CD4-positive, CD25-positive, alpha-beta regulatory T cell (primary cell): Measurements from ENCODE around the gene AHCY. TPM values are rescaled to one million over a fixed set of nuclear protein-coding genes. Genes with fewer than 3 reads are reported as not detected.

Experiments
- ATAC-seq, 2 donors: fragments of 150-1000 bp; cut with Tn5 transposase; one replicate each; pipeline ENCODE4 v1.10.0; 2021; ENCODE audit warnings: low read depth in 2 of 2, moderate number of reproducible peaks in 2 of 2, moderate library complexity in 1 of 2
- DNase-seq, 3 donors: peaks; one replicate each; pipeline versions ENCODE4 v3.0.0 to v3.0.0-alpha.2; 2012 to 2022; ENCODE audit warnings: mixed read lengths in 1 of 3
- H3K27ac ChIP-seq: one replicate; pipeline ENCODE4 v1.7.0; 2013; ENCODE audit warnings: mild to moderate bottlenecking, low read length; ENCODE audit not compliant: insufficient read depth, poor library complexity, severe bottlenecking
- H3K27me3 ChIP-seq: one replicate; pipeline ENCODE4 v1.7.0; 2013; ENCODE audit warnings: low read length; ENCODE audit not compliant: control insufficient read depth, insufficient read depth
- H3K36me3 ChIP-seq: one replicate; pipeline ENCODE4 v1.7.0; 2013; ENCODE audit warnings: mild to moderate bottlenecking, low read length, moderate library complexity; ENCODE audit not compliant: control insufficient read depth, insufficient read depth
- H3K4me1 ChIP-seq: 2 replicates; pipeline ENCODE4 v1.7.0; 2013; ENCODE audit warnings: mild to moderate bottlenecking, low read length; ENCODE audit not compliant: insufficient read depth, control insufficient read depth, poor library complexity, severe bottlenecking
- H3K4me3 ChIP-seq: one replicate; pipeline ENCODE4 v1.7.0; 2013; ENCODE audit warnings: low read depth, mild to moderate bottlenecking, low read length, moderate library complexity
- H3K9me3 ChIP-seq, 2 experiments: 1 replicate in 1 of 2; 2 replicates in 1 of 2; pipeline ENCODE4 v1.7.0; 2013; ENCODE audit warnings: low read length in 2 of 2, mild to moderate bottlenecking in 1 of 2, moderate library complexity in 1 of 2; ENCODE audit not compliant: control insufficient read depth in 2 of 2
- H3K27ac Mint-ChIP-seq, 3 donors: one replicate each; pipeline ENCODE4 v1.8.0; 2020 to 2022; ENCODE audit warnings: mild to moderate bottlenecking in 3 of 3, mixed read lengths in 3 of 3, moderate library complexity in 2 of 3
- H3K27me3 Mint-ChIP-seq: one replicate; pipeline ENCODE4 v1.8.0; 2022; ENCODE audit warnings: mild to moderate bottlenecking, mixed read lengths
- H3K36me3 Mint-ChIP-seq: one replicate; pipeline ENCODE4 v1.8.0; 2020; ENCODE audit warnings: mixed read lengths
- H3K4me1 Mint-ChIP-seq, 4 donors: one replicate each; pipeline ENCODE4 v1.8.0; 2020 to 2022; ENCODE audit warnings: mixed read lengths in 4 of 4, mild to moderate bottlenecking in 1 of 4
- H3K4me3 Mint-ChIP-seq, 4 donors: one replicate each; pipeline ENCODE4 v1.8.0; 2020 to 2022; ENCODE audit warnings: mild to moderate bottlenecking in 4 of 4, mixed read lengths in 4 of 4, moderate library complexity in 3 of 4
- H3K9me3 Mint-ChIP-seq, 7 donors: one replicate each; pipeline ENCODE4 v1.8.0; 2020 to 2022; ENCODE audit warnings: mixed read lengths in 7 of 7, mild to moderate bottlenecking in 3 of 7, moderate library complexity in 2 of 7
- polyA plus RNA-seq, 4 donors: library from polyadenylated mRNA; unstranded; fragments of 300-500 nt; fragmentation: Illumina TruSeq; gene quantifications; one replicate each; pipeline ENCODE4 v1.2.3, GENCODE V29; 2021
- total RNA-seq: library from RNA; stranded (reverse); gene quantifications from one replicate; pipeline ENCODE4 v1.2.3, GENCODE V29; 2022

Gene AHCY
- total and polyA plus RNA-seq, 5 donors from 2014 or later: 15.4 to 30.4 (median 25.8) TPM

GRCh38 chr20:34310481-34311117, 7.4 kb upstream of the AHCY start:
- Histone ChIP-seq H3K4me3 (no peak overlapping the region), H3K27ac (no peak overlapping the region), H3K4me1 (peaks cover 11% of the 10 kb centered on the region), H3K27me3 (peaks cover 3% of the 10 kb centered on the region), H3K9me3 (no peaks in the 10 kb centered on the region), H3K36me3 (no peaks in the 10 kb centered on the region)
- no peak overlapping the region for H3K4me3 Mint-ChIP-seq
- H3K36me3 Mint-ChIP-seq: no peaks in the 10 kb centered on the region
- ATAC-seq (no peak), DNase-seq (no peak)
- H3K27me3 Mint-ChIP-seq: peaks cover 41% of the 10 kb centered on the region
- no peaks in the 10 kb centered on the region for H3K9me3 Mint-ChIP-seq
- peaks cover 0 to 13% (median 4%) of the 10 kb centered on the region in 4 donors for H3K4me1 Mint-ChIP-seq
- H3K27ac Mint-ChIP-seq: no peak overlapping the region

- peaks cover 41% of the 10 kb centered on the region for H3K27me3 Mint-ChIP-seq
- peaks cover 0 to 13% (median 4%) of the 10 kb centered on the region in 4 donors for H3K4me1 Mint-ChIP-seq
- Histone ChIP-seq H3K9me3 (no peaks in the 10 kb centered on the region), H3K27ac (no peak overlapping the region), H3K36me3 (no peaks in the 10 kb centered on the region), H3K4me1 (peaks cover 11% of the 10 kb centered on the region), H3K27me3 (peaks cover 5% of the 10 kb centered on the region), H3K4me3 (no peak overlapping the region)
- no peak for ATAC-seq
- no peak overlapping the region for H3K4me3 Mint-ChIP-seq
- no peak for DNase-seq
- H3K36me3 Mint-ChIP-seq: no peaks in the 10 kb centered on the region
- no peak overlapping the region for H3K27ac Mint-ChIP-seq
- H3K9me3 Mint-ChIP-seq: no peaks in the 10 kb centered on the region
Observed at GRCh38 chr20:34309691-34310090, 6.5 kb upstream of the AHCY start.

- Mint-ChIP-seq H3K9me3 (no peaks in the 10 kb centered on the region), H3K27me3 (peaks cover 15% of the 10 kb centered on the region), H3K4me3 (peak overlapping the region in 1 of 4 donors; percentile 54), H3K36me3 (no peaks in the 10 kb centered on the region), H3K27ac (no peak overlapping the region), H3K4me1 (peaks cover 3 to 26% (median 10%) of the 10 kb centered on the region in 4 donors)
- H3K9me3 ChIP-seq: no peaks in the 10 kb centered on the region
- no peaks in the 10 kb centered on the region for H3K36me3 ChIP-seq
- peaks cover 5% of the 10 kb centered on the region for H3K27me3 ChIP-seq
- H3K4me3 ChIP-seq: no peak overlapping the region
- no peak for ATAC-seq
- DNase-seq: no peak
- H3K27ac ChIP-seq: no peak overlapping the region
- H3K4me1 ChIP-seq: peaks cover 19% of the 10 kb centered on the region
Observed at GRCh38 chr20:34305333-34306230, 2.4 kb upstream of the AHCY start.

GRCh38 chr20:34302312-34302722, 838 bp downstream of the AHCY start:
- DNase-seq (no peak), ATAC-seq (no peak)
- H3K36me3 Mint-ChIP-seq: no peaks in the 10 kb centered on the region
- H3K27me3 Mint-ChIP-seq: peaks cover 6% of the 10 kb centered on the region
- H3K4me1 Mint-ChIP-seq: peaks cover 3 to 26% (median 10%) of the 10 kb centered on the region in 4 donors
- peak overlapping the region; percentile 84 to 94 (median 89) for H3K4me3 Mint-ChIP-seq
- H3K9me3 Mint-ChIP-seq: no peaks in the 10 kb centered on the region
- peaks cover 2% of the 10 kb centered on the region for H3K27me3 ChIP-seq
- no peaks in the 10 kb centered on the region for H3K9me3 ChIP-seq
- no peaks in the 10 kb centered on the region for H3K36me3 ChIP-seq
- H3K4me1 ChIP-seq: peaks cover 19% of the 10 kb centered on the region
- H3K27ac Mint-ChIP-seq: peak overlapping the region; percentile 52 to 91 (median 86)
- peak overlapping the region; percentile 83 for H3K27ac ChIP-seq
- H3K4me3 ChIP-seq: peak overlapping the region; percentile 89

GRCh38 chr20:34301587-34302311, 1.4 kb downstream of the AHCY start:
- peak overlapping the region; percentile 84 to 94 (median 89) for H3K4me3 Mint-ChIP-seq
- H3K9me3 Mint-ChIP-seq: no peaks in the 10 kb centered on the region
- Histone ChIP-seq H3K4me3 (peak overlapping the region; percentile 89), H3K27ac (no peak overlapping the region), H3K27me3 (peaks cover 2% of the 10 kb centered on the region), H3K9me3 (no peaks in the 10 kb centered on the region), H3K4me1 (peaks cover 19% of the 10 kb centered on the region), H3K36me3 (no peaks in the 10 kb centered on the region)
- peaks cover 6% of the 10 kb centered on the region for H3K27me3 Mint-ChIP-seq
- peaks cover 4 to 26% (median 10%) of the 10 kb centered on the region in 4 donors for H3K4me1 Mint-ChIP-seq
- no peak for ATAC-seq
- DNase-seq: no peak
- no peaks in the 10 kb centered on the region for H3K36me3 Mint-ChIP-seq
- peak overlapping the region in 2 of 3 donors; percentile 86 to 91 for H3K27ac Mint-ChIP-seq

- H3K27ac Mint-ChIP-seq: peak overlapping the region in 1 of 3 donors; percentile 67
- no peak for ATAC-seq
- H3K9me3 Mint-ChIP-seq: no peaks in the 10 kb centered on the region
- Histone ChIP-seq H3K4me1 (peaks cover 19% of the 10 kb centered on the region), H3K4me3 (no peak overlapping the region), H3K9me3 (no peaks in the 10 kb centered on the region), H3K27me3 (peaks cover 2% of the 10 kb centered on the region), H3K27ac (no peak overlapping the region), H3K36me3 (no peaks in the 10 kb centered on the region)
- peak overlapping the region; percentile 84 to 93 (median 86) for H3K4me3 Mint-ChIP-seq
- peaks cover 6% of the 10 kb centered on the region for H3K27me3 Mint-ChIP-seq
- DNase-seq: no peak
- H3K4me1 Mint-ChIP-seq: peaks cover 4 to 26% (median 10%) of the 10 kb centered on the region in 4 donors
- H3K36me3 Mint-ChIP-seq: peaks cover 2% of the 10 kb centered on the region
Observed at GRCh38 chr20:34300809-34301586, 2.2 kb downstream of the AHCY start.

GRCh38 chr20:34300256-34300806, 2.8 kb downstream of the AHCY start:
- ATAC-seq: no peak
- H3K27ac Mint-ChIP-seq: no peak overlapping the region

More at GRCh38 chr20:34300256-34300806, 2.8 kb downstream of the AHCY start:
- DNase-seq: no peak
- no peaks in the 10 kb centered on the region for H3K9me3 ChIP-seq
- H3K4me3 ChIP-seq: no peak overlapping the region
- H3K36me3 ChIP-seq: no peaks in the 10 kb centered on the region
- no peak overlapping the region for H3K4me3 Mint-ChIP-seq
- H3K27me3 Mint-ChIP-seq: peaks cover 6% of the 10 kb centered on the region
- no peaks in the 10 kb centered on the region for H3K27me3 ChIP-seq
- H3K9me3 Mint-ChIP-seq: no peaks in the 10 kb centered on the region
- peaks cover 19% of the 10 kb centered on the region for H3K4me1 ChIP-seq
- peaks cover 4 to 26% (median 10%) of the 10 kb centered on the region in 4 donors for H3K4me1 Mint-ChIP-seq
- H3K36me3 Mint-ChIP-seq: peaks cover 6% of the 10 kb centered on the region
- no peak overlapping the region for H3K27ac ChIP-seq
